ENCODE data around the gene TRIM54.
"Not testable (repeated sequence)": the region's sequence is repeated elsewhere in the genome, so short reads cannot be mapped to it uniquely, and the experiment has no call there.

TRIM54 gene

DNA sequence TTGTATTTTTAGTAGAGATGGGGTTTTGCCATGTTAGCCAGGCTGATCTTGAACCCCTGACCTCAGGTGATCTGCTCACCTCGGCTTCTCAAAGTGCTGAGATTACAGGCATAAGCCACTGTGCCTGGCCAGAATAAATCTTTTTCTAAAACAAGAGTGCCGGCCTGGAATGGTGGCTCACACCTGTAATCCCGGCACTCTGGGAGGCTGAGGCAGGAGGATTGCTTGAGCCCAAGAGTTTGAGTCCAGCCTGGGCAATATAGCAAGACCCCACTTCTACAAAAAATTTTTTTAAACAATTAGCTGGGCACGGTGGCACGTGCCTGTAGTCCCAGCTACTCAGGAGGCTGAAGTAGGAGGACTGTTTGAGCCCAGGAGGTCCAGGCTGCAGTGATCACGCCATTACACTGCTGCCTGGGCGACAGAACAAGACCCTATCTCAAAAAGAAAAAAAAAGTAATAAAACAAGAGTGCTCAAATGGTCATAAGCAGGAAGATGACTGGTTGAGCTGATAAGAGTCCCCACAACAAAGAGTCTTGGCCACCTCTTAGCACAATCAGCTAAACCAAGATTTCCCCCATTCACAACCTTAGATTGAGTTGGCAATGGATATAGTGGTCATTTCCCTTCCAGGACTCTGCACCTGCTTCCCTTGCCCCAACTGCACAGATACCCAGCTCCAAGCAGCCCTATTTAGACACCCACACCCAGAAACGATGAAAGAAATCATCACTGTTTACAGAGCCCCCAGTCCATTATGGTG, 31.8 kb downstream of the TRIM54 start:
- no peak for DNase-seq (ENCODE audit: low read depth)

DNA sequence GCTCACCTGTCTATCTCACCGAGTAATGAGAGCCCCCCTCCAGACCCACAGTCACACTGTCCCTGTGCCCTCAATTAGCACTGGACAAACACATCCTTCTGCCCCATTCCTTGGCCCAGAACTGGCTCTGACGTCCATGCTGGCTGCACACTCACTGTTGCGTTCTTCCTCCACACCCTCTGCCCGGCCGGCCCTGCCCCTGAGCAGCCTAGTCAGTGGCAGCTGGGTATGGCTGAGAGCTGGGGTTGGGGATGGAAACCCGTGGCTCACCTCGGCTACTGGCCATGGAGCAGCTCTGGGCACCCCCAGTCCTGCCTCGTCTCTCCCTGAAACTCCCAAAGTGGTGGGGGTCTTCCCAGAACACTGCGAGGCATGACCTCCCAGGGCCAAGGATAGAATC, 32.5 kb downstream of the TRIM54 start:
- no peak for DNase-seq (ENCODE audit: low read depth)

GRCh38 chr2:27315122-27315521, 32.9 kb downstream of the TRIM54 start:
- no peak for DNase-seq (ENCODE audit: low read depth)

DNA sequence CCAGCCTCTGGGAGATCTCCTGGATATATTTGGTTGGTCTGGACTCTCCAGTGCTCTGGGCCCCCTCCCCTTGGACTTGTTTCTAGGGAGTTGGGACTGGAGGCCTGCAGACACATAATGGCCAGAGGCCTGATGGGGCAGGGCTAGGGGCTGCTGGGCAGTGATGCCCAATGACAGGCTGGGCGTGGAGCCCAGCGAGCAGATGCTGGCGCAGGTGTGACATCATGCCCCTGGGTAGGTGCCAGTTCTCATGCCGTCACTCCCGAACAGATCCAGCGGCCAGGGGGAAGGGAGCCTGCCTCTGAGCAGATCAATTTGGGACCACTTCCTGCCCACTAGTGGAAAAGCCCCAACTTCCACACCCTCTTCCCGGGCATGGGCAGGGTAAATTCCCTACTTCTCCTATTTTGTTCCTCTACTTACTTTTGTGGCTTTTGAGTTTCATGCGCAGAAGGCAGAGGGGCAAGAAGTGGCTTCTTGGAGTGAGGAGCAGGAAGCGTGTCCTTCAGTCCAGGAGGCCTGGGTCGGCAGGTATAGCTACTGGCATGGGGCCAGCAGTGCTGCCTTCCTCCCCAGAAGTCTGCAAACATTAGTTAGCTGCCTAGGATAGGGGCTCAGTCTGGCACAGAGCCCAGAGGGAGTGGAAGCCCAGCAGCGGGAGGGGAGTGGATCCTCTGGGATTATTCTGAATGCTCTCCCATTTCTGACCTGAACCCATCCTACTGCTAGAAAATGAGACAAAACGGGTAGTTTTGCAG, 34.6 kb downstream of the TRIM54 start:
- DNase-seq (ENCODE audit: low read depth), result no peak

- DNase-seq (ENCODE audit: low read depth), result not testable (repeated sequence)
Observed at GRCh38 chr2:27319839-27320238, 37.6 kb downstream of the TRIM54 start.

DNA sequence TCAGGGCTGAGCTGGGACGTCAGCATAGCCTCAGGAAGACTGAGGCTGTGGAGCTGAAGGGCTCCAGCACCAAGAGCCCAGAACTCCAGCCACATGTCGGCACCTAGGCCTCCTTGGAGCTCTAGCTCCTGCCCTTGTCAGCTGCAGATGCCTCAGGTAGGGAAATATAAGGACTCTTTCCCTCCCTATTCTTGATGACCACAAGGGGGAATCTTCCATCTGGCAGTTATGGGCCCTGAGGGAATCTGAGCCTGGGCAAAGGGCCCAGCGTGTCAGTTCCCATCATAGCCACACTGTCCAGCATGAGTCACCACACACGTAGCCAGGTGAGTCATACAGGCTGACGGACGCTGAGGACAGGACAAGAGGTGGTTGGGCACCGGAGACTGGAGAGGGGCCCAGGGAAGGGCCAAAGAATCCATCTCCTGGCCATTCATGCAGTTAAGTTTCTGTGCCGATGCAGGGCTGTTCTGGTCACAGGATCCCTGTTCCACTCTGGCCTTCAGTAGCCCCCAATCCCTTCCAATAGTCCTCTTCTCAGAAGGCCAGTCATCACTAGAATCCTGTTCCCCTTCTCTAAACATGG, 38.8 kb downstream of the TRIM54 start:
- DNase-seq (ENCODE audit: low read depth), result peak; percentile 99

GRCh38 chr2:27322301-27322765, 40.1 kb downstream of the TRIM54 start:
- no peak for DNase-seq (ENCODE audit: low read depth)

DNA sequence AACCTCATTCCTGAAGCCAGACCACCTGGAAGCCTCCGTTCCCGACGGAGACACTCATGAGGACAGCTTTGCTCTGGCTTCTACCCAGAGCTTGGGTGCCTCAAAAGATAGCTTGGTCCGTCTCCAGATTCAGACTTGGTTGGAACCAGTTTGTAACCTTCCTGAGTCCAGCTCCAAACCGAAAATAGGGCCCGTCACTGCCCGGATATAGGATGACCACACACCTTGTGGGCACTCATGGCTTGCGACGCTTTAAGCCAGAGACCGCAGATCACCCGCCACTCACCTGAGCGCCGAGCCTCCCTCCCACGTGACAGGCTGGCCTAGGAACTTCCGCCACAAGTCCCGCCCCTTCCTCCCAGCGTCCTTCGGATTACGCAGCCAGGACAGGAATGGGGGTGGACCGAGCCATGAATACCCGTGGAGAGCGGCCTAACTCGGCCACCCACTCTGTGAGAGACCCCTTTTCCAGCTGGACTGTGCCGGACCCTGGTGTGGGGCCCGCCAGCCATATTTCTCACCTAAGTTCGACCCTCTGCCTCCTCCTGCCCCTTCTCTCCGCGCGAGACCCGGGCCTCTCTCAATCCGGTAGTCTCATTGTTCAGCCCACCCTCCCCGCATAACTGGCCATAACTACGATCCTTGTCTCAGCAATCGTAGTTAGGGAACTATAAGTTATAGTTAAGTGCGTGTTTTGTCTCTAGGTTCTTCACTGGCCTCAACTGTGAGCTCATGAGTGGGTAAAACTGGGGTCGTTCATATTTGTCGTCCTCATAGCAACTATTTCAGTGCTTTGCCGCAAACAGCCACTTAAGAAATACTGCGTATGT, 40.8 kb downstream of the TRIM54 start, which contains the start of gene MPV17:
TSS of gene MPV17 (minus strand) at position 332 of the 830 bp plus-strand sequence. CDS start 580 bp downstream, outside the sequence.
- DNase-seq (ENCODE audit: low read depth), result peak; percentile 78

DNA sequence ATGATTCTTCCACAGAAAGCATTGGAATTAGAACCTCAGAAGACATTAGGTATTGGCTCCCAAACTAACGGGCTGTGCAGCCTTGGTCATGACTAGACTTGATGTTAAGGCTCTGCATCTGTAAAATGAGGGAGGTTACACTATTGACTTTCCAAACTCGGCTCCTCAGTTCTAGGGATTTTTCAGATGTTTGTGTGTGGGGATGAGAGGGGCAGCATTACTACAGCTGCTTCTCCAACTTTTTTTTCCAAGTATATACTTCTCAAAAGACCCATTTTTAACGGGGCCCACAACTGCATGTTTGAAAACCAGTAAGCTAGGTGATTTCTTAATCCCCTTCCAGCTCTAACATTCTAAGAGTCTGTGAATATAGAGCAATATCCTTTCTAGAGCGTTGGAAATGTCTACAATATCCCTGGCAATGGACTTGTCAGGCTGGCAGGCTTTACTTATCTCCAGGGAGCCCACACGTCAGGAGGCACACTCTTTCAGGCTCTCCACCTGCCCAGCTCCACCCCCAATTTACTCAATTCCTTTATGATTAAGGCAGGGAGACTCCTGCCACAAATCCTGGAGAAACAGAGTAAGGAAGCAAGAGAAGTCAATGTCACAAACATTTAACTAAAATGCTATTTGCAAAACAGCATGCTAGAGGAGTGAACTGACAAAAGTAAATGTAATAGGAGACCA, 41.5 kb downstream of the TRIM54 start:
- no peak for DNase-seq (ENCODE audit: low read depth)

DNA sequence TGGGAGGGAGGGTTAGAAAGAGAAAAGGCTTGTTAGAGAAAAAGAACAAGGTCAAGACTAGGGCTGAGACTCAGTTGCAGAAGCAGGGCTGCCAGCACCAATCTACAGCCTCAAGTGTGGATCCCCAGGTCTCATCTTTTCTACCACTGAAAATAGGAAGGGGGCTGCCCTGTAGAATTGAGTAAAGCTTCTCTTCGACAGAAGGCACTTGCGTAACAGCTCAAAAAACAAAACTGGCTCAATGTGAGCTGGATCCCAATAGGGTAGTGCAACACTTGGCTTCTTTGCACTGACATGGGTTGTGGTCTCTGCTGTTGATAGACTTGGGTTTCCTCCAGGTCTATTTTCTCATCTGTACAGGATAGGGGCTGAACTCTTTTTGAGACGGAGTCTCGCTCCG, 42.5 kb downstream of the TRIM54 start:
- no peak for DNase-seq (ENCODE audit: low read depth)

GRCh38 chr2:27335311-27335710, 53.1 kb downstream of the TRIM54 start:
- no peak for DNase-seq (ENCODE audit: low read depth)

DNA sequence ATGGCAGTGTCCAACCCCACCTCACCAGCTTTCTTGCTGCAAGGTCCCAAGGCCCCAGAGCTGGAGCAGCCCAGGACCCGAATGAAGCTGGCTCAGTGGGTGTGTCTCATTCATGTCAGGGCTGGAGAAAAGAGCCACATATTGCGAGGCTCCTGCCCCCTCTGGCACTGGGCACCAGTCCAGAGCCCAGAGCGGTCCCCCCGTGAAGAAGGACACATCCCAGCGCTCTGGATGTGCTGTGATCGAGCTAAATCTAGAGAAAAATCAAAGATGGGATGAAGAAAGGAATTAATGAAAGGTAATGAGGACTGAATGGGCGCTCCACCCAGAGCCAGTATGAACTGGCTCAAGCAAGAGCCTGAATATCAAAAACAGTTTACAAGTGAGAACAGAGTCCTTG, 53.9 kb downstream of the TRIM54 start:
- no peak for DNase-seq (ENCODE audit: low read depth)

DNA sequence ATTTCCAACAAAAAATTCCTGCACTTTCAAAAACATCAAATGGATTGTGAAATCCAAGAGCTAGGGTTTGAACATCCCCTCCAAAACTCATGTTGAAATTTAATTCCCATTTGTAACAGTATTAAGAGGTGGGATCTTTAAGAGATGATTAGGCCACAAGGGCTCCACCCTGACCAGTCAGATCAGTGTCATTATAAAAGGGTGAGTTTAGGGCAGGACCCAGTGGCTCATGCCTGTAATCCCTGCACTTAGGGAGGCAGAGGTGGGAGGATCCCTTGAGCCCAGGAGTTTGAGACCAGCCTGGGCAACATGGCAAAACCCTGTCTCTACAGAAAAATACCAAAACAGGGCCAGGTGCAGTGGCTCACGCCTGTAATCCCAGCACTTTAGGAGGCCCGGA, 65.4 kb downstream of the TRIM54 start:
- no peak for DNase-seq (ENCODE audit: low read depth)

DNA sequence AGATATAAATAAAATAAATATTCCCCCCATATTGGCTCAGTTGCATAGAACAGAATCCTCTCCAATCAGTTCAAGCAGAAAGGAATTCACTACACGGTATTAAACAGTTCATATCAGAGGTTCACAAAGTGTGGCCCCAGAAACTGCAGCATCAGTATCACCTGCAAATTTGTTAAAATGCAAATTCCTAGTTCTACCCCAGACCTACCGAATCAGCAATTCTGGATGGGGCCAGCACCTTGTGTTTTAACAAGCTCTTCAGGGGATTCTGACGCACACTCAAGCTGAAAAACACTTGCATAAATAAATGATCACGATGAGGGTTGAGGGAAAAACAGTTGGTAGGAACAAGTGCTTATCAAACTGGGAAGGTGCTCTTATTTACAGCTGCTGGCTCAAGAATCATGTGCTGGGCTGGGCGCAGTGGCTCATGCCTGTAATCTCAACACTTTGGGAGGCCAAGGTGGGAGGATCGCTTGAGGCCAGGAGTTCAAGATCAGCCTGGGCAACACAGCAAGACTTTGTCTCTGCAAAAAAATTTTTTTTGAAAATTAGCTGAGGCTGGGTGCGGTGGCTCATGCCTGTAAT, 68.0 kb downstream of the TRIM54 start:
- DNase-seq (ENCODE audit: low read depth), result no peak

DNA sequence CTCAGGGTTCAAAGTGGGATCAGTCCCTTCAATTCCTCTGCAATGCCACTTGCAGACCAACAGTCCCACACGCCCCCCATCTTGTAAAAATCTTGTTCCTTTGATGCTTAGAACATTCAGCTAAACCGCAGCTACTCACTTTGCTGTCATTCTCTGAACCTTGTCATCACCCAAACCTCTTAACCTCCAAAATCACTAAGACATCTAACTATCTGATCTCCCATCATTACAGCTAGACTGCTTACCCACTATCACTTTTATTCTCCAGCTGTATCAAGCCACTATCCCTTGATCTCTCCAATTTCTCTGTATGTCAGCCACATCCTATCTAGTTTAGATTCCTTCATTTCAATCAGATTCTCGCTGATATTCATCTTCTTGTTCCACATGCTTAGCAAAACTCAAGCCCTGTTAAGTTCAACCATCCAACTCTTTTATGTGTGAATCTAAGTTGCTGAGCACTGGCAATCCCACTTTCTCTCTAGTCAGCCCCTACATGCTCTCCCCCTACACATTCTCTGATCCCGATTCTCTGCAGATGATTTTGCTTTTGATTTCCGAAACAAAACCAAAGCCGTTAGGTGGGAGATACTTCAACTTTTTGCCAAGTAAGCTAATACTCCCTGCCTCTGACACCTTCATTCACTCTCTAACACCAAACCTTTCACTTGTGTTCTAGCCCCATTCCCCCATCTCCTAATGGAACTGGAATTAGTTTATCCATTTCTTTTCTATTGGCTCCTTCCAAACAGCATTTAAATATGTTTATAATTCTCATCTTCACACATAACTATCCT, 69.8 kb downstream of the TRIM54 start:
- no peak for DNase-seq (ENCODE audit: low read depth)

DNA sequence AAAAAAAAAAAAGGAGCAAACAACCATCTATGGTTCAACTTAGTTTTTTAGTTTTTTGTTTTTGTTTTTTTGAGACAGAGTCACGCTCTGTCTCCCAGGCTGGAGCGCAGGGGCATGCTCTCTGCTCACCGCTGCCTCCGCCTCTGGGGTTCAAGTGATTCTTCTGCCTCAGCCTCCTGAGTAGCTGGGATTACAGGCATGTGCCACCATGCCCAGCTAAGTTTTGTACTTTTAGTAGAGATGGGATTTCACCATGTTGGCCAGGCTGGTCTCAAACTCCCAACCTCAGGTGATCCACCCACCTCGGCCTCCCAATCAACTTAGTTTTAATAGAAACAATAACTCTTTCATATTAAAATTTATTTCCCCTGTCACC, 71.1 kb downstream of the TRIM54 start:
- not testable (repeated sequence) for DNase-seq (ENCODE audit: low read depth)

GRCh38 chr2:27353762-27354596, 71.8 kb downstream of the TRIM54 start:
- no peak for DNase-seq (ENCODE audit: low read depth)

DNA sequence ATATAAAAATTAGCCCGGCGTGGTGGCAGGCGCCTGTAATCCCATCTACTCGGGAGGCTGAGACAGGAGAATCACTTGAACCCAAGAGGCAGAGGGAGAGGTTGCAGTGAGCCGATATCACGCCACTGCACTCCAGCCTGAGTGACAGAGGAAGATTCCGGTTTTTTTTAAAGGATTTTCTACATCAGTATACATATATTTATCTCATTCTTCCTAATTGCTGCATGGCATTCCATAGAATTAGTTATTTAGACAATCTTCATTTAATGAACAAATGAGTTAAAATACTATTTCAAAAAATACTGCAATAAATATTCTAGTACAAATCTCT, 72.3 kb downstream of the TRIM54 start:
- no peak for DNase-seq (ENCODE audit: low read depth)

DNA sequence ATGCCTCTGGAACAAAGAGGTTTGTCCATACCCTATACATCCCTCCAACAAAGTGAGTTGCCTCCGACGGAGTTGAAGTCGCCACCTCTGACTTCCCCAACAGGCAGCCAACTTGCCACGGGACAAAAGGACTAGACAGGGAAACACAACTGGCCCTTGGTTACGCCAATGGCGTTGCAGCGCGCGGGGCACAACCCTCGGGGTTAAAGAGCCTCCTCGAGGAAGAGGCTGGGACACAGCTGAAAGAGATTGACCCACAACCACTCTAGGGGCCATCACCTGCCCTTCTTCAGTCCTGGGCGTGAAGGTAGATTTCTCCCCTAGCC, 73.8 kb downstream of the TRIM54 start:
- peak; percentile 26 for DNase-seq (ENCODE audit: low read depth)
